Peyer's patch (tissue), 4 donors: Measurements from ENCODE around the gene DNAJB1. TPM values are rescaled to one million over a fixed set of nuclear protein-coding genes. Genes with fewer than 3 reads are reported as not detected.
"Not testable (repeated sequence)": the region's sequence is repeated elsewhere in the genome, so short reads cannot be mapped to it uniquely, and the experiment has no call there.

Source experiments
- DNase-seq, 3 donors: peaks; one replicate each; pipeline ENCODE4 v3.0.0-alpha.2; 2017 to 2019
- H3K27ac ChIP-seq, 4 donors: fragments of 200-600 bp; sonication (generic); one replicate each; pipeline ENCODE4 v1.5.1; 2016 to 2019
- H3K27me3 ChIP-seq, 2 donors: fragments of 200-600 bp; sonication (generic); one replicate each; pipeline ENCODE4 v1.5.1; 2019
- H3K36me3 ChIP-seq, 3 donors: fragments of 200-600 bp; sonication (generic); one replicate each; pipeline ENCODE4 v1.5.1; 2016 to 2019
- H3K4me1 ChIP-seq, 4 donors: fragments of 200-600 bp; sonication (generic); one replicate each; pipeline ENCODE4 v1.5.1; 2016 to 2019
- H3K4me3 ChIP-seq, 4 donors: fragments of 200-600 bp; sonication (generic); 1 replicate in 3 of 4; 2 replicates in 1 of 4; pipeline ENCODE4 v1.5.1; 2016 to 2019; ENCODE audit warnings: mild to moderate bottlenecking in 1 of 4
- H3K9me3 ChIP-seq, 4 donors: fragments of 200-600 bp; sonication (generic); one replicate each; pipeline ENCODE4 v1.5.1; 2016 to 2019; ENCODE audit warnings: mild to moderate bottlenecking in 1 of 4
- CTCF ChIP-seq, 6 experiments: fragments of 450-650 bp in 4 of 6; fragments of 200-600 bp in 2 of 6; sonication (generic) in 1 of 6; IDR thresholded peaks; one replicate each; pipeline ENCODE4 v1.5.1; 2017 to 2019; ENCODE audit warnings: antibody characterized with exemption in 6 of 6, mild to moderate bottlenecking in 3 of 6, moderate library complexity in 1 of 6
- POLR2A ChIP-seq, 2 donors: fragments of 450-650 bp; IDR thresholded peaks; one replicate each; pipeline ENCODE4 v1.5.1; 2017; ENCODE audit warnings: antibody characterized with exemption in 2 of 2, mild to moderate bottlenecking in 2 of 2, moderate library complexity in 2 of 2
- total RNA-seq, 4 donors: library from RNA; depleted of rRNA; stranded (reverse); fragments of >200 nt; gene quantifications; one replicate each; pipeline ENCODE4 v1.1.0, GENCODE V29; 2016

Gene DNAJB1
- total RNA-seq, 4 donors from 2014 or later = 34.5 to 60.2 (median 54.1) TPM

- peak overlapping the region in 1 of 4 donors; percentile 38 for H3K27ac ChIP-seq
- DNase-seq = no peak
- no peak overlapping the region for H3K4me3 ChIP-seq
- no peak for TF ChIP-seq POLR2A (IDR thresholded peaks at IDR 0.05)
- TF ChIP-seq CTCF (IDR thresholded peaks at IDR 0.05) = no peak
- H3K9me3 ChIP-seq = no peaks in the 10 kb centered on the region
- no peaks in the 10 kb centered on the region for H3K27me3 ChIP-seq
- peaks cover 0 to 30% (median 0%) of the 10 kb centered on the region in 3 donors for H3K36me3 ChIP-seq
- peaks cover 0 to 29% (median 9%) of the 10 kb centered on the region in 4 donors for H3K4me1 ChIP-seq
Measured at GRCh38 chr19:14511229-14511593, 7.0 kb downstream of the DNAJB1 start.

- no peaks in the 10 kb centered on the region for H3K9me3 ChIP-seq
- H3K4me3 ChIP-seq = no peak overlapping the region
- H3K27me3 ChIP-seq = no peaks in the 10 kb centered on the region
- peak in 1 of 3 donors; percentile 58 for DNase-seq
- peaks cover 0 to 26% (median 3%) of the 10 kb centered on the region in 4 donors for H3K4me1 ChIP-seq
- H3K27ac ChIP-seq = peak overlapping the region in 2 of 4 donors; percentile 25 to 51
- H3K36me3 ChIP-seq = peaks cover 0 to 23% (median 0%) of the 10 kb centered on the region in 3 donors
- no peak for TF ChIP-seq CTCF (IDR thresholded peaks at IDR 0.05)
- TF ChIP-seq POLR2A (IDR thresholded peaks at IDR 0.05) = no peak
Measured at GRCh38 chr19:14510311-14511228, 7.6 kb downstream of the DNAJB1 start.

GRCh38 chr19:14507704-14508542 lies 10.3 kb downstream of the DNAJB1 start:
- no peak for DNase-seq
- peaks cover 0 to 17% (median 0%) of the 10 kb centered on the region in 4 donors for H3K4me1 ChIP-seq
- H3K27ac ChIP-seq = peak overlapping the region in 1 of 4 donors; percentile 25
- no peaks in the 10 kb centered on the region for H3K36me3 ChIP-seq
- H3K9me3 ChIP-seq = no peaks in the 10 kb centered on the region
- TF ChIP-seq CTCF (IDR thresholded peaks at IDR 0.05) (no peak), POLR2A (IDR thresholded peaks at IDR 0.05) (no peak)
- no peaks in the 10 kb centered on the region for H3K27me3 ChIP-seq
- H3K4me3 ChIP-seq = no peak overlapping the region

GRCh38 chr19:14505488-14506239 lies 12.5 kb downstream of the DNAJB1 start:
- no peaks in the 10 kb centered on the region for H3K27me3 ChIP-seq
- H3K4me3 ChIP-seq = no peak overlapping the region
- peak overlapping the region; percentile 5 to 70 (median 40) for H3K27ac ChIP-seq
- peak; percentile 34 to 70 (median 68) for TF ChIP-seq CTCF (IDR thresholded peaks at IDR 0.05)
- no peak for TF ChIP-seq POLR2A (IDR thresholded peaks at IDR 0.05)
- no peaks in the 10 kb centered on the region for H3K36me3 ChIP-seq
- H3K9me3 ChIP-seq = no peaks in the 10 kb centered on the region
- H3K4me1 ChIP-seq = peaks cover 0 to 9% (median 0%) of the 10 kb centered on the region in 4 donors
- DNase-seq = peak; percentile 45 to 81 (median 75)

GRCh38 chr19:14504575-14504974 lies 13.6 kb downstream of the DNAJB1 start:
- not testable (repeated sequence) for H3K4me1 ChIP-seq, H3K27ac ChIP-seq, H3K27me3 ChIP-seq

More at GRCh38 chr19:14504575-14504974, 13.6 kb downstream of the DNAJB1 start:
- DNase-seq, H3K36me3 ChIP-seq, H3K4me3 ChIP-seq, H3K9me3 ChIP-seq: not testable (repeated sequence)
